A549 (cell line): ENCODE results near the gene CCN6. TPM values are rescaled to one million over a fixed set of nuclear protein-coding genes. Genes with fewer than 3 reads are reported as not detected.

Source experiments
- ATAC-seq, 2 experiments: fragments of 200-7000 bp in 1 of 2; fragments of >200 bp in 1 of 2; cut with Nextera tagmentation in 1 of 2; cut with Tn5 transposase in 1 of 2; 3 replicates each; pipeline versions ENCODE4 v1.8.0 to v1.9.1; 2018 to 2020; ENCODE audit warnings: mild to moderate bottlenecking in 1 of 2, moderate library complexity in 1 of 2
- CTCF ChIA-PET: fragments of 300-600 bp; sonication (Branson Sonifier 250); formaldehyde crosslinking; extraction: SDS; loops from one replicate; lab custom pipeline; 2021; ENCODE audit warnings: antibody characterized with exemption, inconsistent platforms; lab: Yijun Ruan, JAX
- POLR2A ChIA-PET: fragments of 350-600 bp; formaldehyde crosslinking; extraction: SDS; loops from one replicate; lab custom pipeline; 2021; ENCODE audit warnings: antibody characterized with exemption, inconsistent platforms; lab: Yijun Ruan, JAX
- DNase-seq, 2 experiments: peaks; one replicate each; pipeline versions ENCODE4 v3.0.0 to v3.0.0-alpha.2; 2011 to 2016; ENCODE audit warnings: low read depth in 1 of 2, low spot score in 1 of 2
- FAIRE-seq: peaks from 2 replicates; lab custom pipeline; 2011; peaks lifted over from hg19 to GRCh38; lab: Jason Lieb, UNC
- H3K27ac ChIP-seq, 2 experiments: fragments of >200 bp; sonication (Bioruptor Twin); formaldehyde crosslinking; 3 replicates each; pipeline ENCODE4 v1.5.1; 2016 to 2017
- H3K4me1 ChIP-seq: fragments of >200 bp; sonication (Bioruptor Twin); formaldehyde crosslinking; 3 replicates; pipeline ENCODE4 v1.6.1; 2016
- H3K4me2 ChIP-seq: fragments of >200 bp; sonication (Bioruptor Twin); formaldehyde crosslinking; 3 replicates; pipeline ENCODE4 v1.6.1; 2016
- H3K4me3 ChIP-seq: fragments of >200 bp; sonication (Bioruptor Twin); formaldehyde crosslinking; 3 replicates; pipeline ENCODE4 v1.5.1; 2016
- H3K9me3 ChIP-seq: fragments of >200 bp; sonication (Bioruptor Twin); formaldehyde crosslinking; 3 replicates; pipeline ENCODE4 v1.6.1; 2016
- CHD2 ChIP-seq: fragments of 150-350 bp; IDR thresholded peaks from 2 replicates; pipeline ENCODE4 v1.6.1; 2014; ENCODE audit warnings: low read length; ENCODE audit not compliant: partially characterized antibody
- CTCF ChIP-seq: fragments of >200 bp; sonication (Bioruptor Twin); formaldehyde crosslinking; IDR thresholded peaks from 3 replicates; pipeline ENCODE4 v1.5.1; 2016
- E2F6 ChIP-seq: IDR thresholded peaks from 2 replicates; pipeline ENCODE4 v1.6.1; 2012; ENCODE audit warnings: low read depth, borderline replicate concordance
- EHF ChIP-seq: fragments of 250-450 bp; sonication (Bioruptor Pico); IDR thresholded peaks from 2 replicates; pipeline ENCODE4 v1.5.0; 2020; ENCODE audit warnings: mild to moderate bottlenecking
- ESRRA ChIP-seq: fragments of 150-350 bp; IDR thresholded peaks from 2 replicates; pipeline ENCODE4 v1.6.1; 2014; ENCODE audit warnings: mild to moderate bottlenecking, low read length, borderline replicate concordance
- FOSB ChIP-seq: fragments of 250-450 bp; sonication (Bioruptor Pico); IDR thresholded peaks from 2 replicates; pipeline ENCODE4 v1.5.0; 2020; ENCODE audit warnings: mild to moderate bottlenecking, moderate library complexity
- FOSL2 ChIP-seq, 2 experiments: fragments of 450-650 bp in 1 of 2; fragments of >200 bp in 1 of 2; sonication (Bioruptor Twin) in 1 of 2; formaldehyde crosslinking; IDR thresholded peaks; 2 replicates each; pipeline versions ENCODE4 v1.5.0 to v1.6.1; 2016 to 2020; ENCODE audit warnings: mild to moderate bottlenecking in 1 of 2, moderate library complexity in 1 of 2
- HES2 ChIP-seq: fragments of >200 bp; sonication (Bioruptor Twin); formaldehyde crosslinking; IDR thresholded peaks from 2 replicates; pipeline ENCODE4 v1.6.1; 2016
- HMGXB4 ChIP-seq: fragments of 250-450 bp; sonication (Bioruptor Pico); IDR thresholded peaks from 2 replicates; pipeline ENCODE4 v1.5.0; 2021; ENCODE audit warnings: mild to moderate bottlenecking, moderate library complexity, borderline replicate concordance
- HOXB5 ChIP-seq: fragments of 250-450 bp; sonication (Bioruptor Pico); IDR thresholded peaks from 2 replicates; pipeline ENCODE4 v1.5.0; 2020; ENCODE audit warnings: mild to moderate bottlenecking, moderate library complexity
- JUNB ChIP-seq: fragments of >200 bp; sonication (Bioruptor Twin); formaldehyde crosslinking; IDR thresholded peaks from 2 replicates; pipeline ENCODE4 v1.6.1; 2016
- KDM5A ChIP-seq: fragments of 200-600 bp; sonication (generic); IDR thresholded peaks from 2 replicates; pipeline ENCODE4 v1.6.1; 2016; ENCODE audit warnings: antibody characterized with exemption, mild to moderate bottlenecking
- MYC ChIP-seq: IDR thresholded peaks from 2 replicates; pipeline ENCODE4 v1.6.1; 2012; ENCODE audit warnings: mild to moderate bottlenecking, inconsistent platforms, low read length, improper control_type of control experiment, borderline replicate concordance
- NPAS2 ChIP-seq: fragments of 250-450 bp; sonication (Bioruptor Pico); IDR thresholded peaks from 2 replicates; pipeline ENCODE4 v1.8.0; 2022; ENCODE audit warnings: mild to moderate bottlenecking, moderate library complexity, borderline replicate concordance
- NR3C1 ChIP-seq: fragments of >200 bp; sonication (Bioruptor Twin); formaldehyde crosslinking; IDR thresholded peaks from 3 replicates; pipeline ENCODE4 v1.6.1; 2017
- TFCP2L1 ChIP-seq: fragments of 250-450 bp; sonication (Bioruptor Pico); IDR thresholded peaks from 2 replicates; pipeline ENCODE4 v1.5.0; 2021; ENCODE audit warnings: mild to moderate bottlenecking
- TP53 ChIP-seq: fragments of 250-450 bp; sonication (Bioruptor Pico); IDR thresholded peaks from 2 replicates; pipeline ENCODE4 v1.5.0; 2021; ENCODE audit warnings: mild to moderate bottlenecking, moderate library complexity
- WGBS: methylation state at CpG from one replicate; pipeline ENCODE4 v1.1.6; 2017; ENCODE audit errors: missing lambda C conversion rate; 5-methylcytosine and 5-hydroxymethylcytosine counted together
- polyA plus RNA-seq, 4 experiments: library from polyadenylated mRNA; depleted of rRNA in 3 of 4; stranded (reverse); fragments of >200 nt; fragmentation: RNase III in 1 of 4; extraction: RNeasy Plus Mini Kit Qiagen cat#74134 plus additional on column Dnase treatment in 1 of 4; gene quantifications; 2 replicates in 3 of 4; 3 replicates in 1 of 4; pipeline ENCODE4 v1.2.3, GENCODE V29; 2011 to 2017
- TF ChIP-seq, protein P1 (sequence below): fragments of 150-350 bp; IDR thresholded peaks from 2 replicates; pipeline ENCODE4 v1.6.1; 2014; ENCODE audit warnings: low read depth, mild to moderate bottlenecking, low read length

CCN6 gene
- polyA plus RNA-seq, 2 of the 4 experiments (the other 2 are of a cell fraction) = not detected

DNA sequence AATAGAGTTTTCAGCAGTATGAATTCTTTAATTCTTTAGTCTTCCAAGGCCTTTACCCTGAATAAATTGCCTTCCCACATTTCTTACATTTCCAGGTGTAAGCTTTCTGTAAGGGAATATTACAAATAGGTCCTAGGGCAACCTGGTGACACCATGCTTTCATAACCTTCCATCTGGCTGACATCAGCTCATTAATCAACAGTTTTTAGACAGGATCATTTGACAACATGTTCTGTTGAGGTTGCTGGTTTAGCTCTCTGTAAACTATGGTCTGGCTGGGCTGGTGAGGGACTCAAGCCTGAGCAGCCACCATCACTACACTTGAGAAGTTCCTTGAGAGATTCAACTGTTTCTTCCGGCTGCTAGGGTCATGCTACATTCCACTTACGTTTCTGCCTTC is 52.7 kb downstream of the CCN6 start:
- H3K4me3 ChIP-seq = no peak overlapping the region
- WGBS = 36% methylated on average over 2 of the region's 2 CpGs

GRCh38 chr6:112109262-112109661 is 55.4 kb downstream of the CCN6 start:
- Histone ChIP-seq H3K9me3 (no peaks in the 10 kb centered on the region), H3K27ac (no peak overlapping the region), H3K4me1 (no peaks in the 10 kb centered on the region), H3K4me2 (no peak overlapping the region), H3K4me3 (no peak overlapping the region)
- TF ChIP-seq TP53 (no peak), MYC (no peak), E2F6 (no peak), KDM5A (no peak), NR3C1 (no peak), TFCP2L1 (CRISPR knock-in tag) (no peak), FOSL2 (IDR thresholded peaks at IDR 0.05) (no peak), FOSL2 (CRISPR knock-in tag; IDR thresholded peaks at IDR 0.05) (no peak), HOXB5 (CRISPR knock-in tag) (no peak), FOSB (CRISPR knock-in tag) (no peak), CHD2 (no peak), CTCF (no peak), HES2 (no peak), ESRRA (no peak), NPAS2 (CRISPR knock-in tag) (no peak)
- TF ChIP-seq, protein P1, sequence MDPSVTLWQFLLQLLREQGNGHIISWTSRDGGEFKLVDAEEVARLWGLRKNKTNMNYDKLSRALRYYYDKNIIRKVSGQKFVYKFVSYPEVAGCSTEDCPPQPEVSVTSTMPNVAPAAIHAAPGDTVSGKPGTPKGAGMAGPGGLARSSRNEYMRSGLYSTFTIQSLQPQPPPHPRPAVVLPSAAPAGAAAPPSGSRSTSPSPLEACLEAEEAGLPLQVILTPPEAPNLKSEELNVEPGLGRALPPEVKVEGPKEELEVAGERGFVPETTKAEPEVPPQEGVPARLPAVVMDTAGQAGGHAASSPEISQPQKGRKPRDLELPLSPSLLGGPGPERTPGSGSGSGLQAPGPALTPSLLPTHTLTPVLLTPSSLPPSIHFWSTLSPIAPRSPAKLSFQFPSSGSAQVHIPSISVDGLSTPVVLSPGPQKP = no peak
- DNase-seq (no peak), ATAC-seq (no peak), FAIRE-seq (no peak)
- 73% methylated on average over 9 of the region's 9 CpGs for WGBS
- ChIA-PET POLR2A (no interaction called here), CTCF (no interaction called here)

More for the DNA sequence above, 52.7 kb downstream of the CCN6 start:
- H3K27ac ChIP-seq = no peak overlapping the region
- H3K4me2 ChIP-seq = no peak overlapping the region
- ChIA-PET POLR2A (no interaction called here), CTCF (interaction anchor here (0.7 to 1.1 kb wide), 3 partner anchors 17 to 270 kb away, joined by 3 to 4 read pairs (median 3); no protein-coding TSS in a partner anchor)
- FAIRE-seq = no peak
- H3K4me1 ChIP-seq = no peaks in the 10 kb centered on the region
- DNase-seq = no peak
- no peak for ATAC-seq
- no peaks in the 10 kb centered on the region for H3K9me3 ChIP-seq
- no peak for TF ChIP-seq JUNB
- no peak for TF ChIP-seq MYC
- TF ChIP-seq HMGXB4 (CRISPR knock-in tag) = no peak
- no peak for TF ChIP-seq EHF (CRISPR knock-in tag)
